HG02798 (cell line): Measurements from ENCODE around the gene GAL.

Experiments used
- ATAC-seq: cut with Tn5 transposase; IDR thresholded peaks from one replicate; pipeline ENCODE4 v1.9.1; 2021; ENCODE audit warnings: mild to moderate bottlenecking; ENCODE audit not compliant: unreplicated experiment, poor library complexity

Gene GAL

GRCh38 chr11:68678031-68678441, 6.3 kb upstream of the GAL start:
- ATAC-seq: no peak

- no peak for ATAC-seq
Measured at GRCh38 chr11:68680541-68681231, 3.7 kb upstream of the GAL start.

GRCh38 chr11:68682531-68682961, 1.8 kb upstream of the GAL start:
- no peak for ATAC-seq

- ATAC-seq: no peak
Measured at GRCh38 chr11:68683121-68683520, 1.2 kb upstream of the GAL start.

GRCh38 chr11:68683536-68684384, 584 bp upstream of the GAL start:
- no peak for ATAC-seq

GRCh38 chr11:68685656-68686380, 1.5 kb downstream of the GAL start:
- ATAC-seq: no peak

- no peak for ATAC-seq
Measured at GRCh38 chr11:68686486-68686885, 2.1 kb downstream of the GAL start.

GRCh38 chr11:68687311-68687710, 3.0 kb downstream of the GAL start:
- ATAC-seq: no peak

GRCh38 chr11:68687986-68688385, 3.6 kb downstream of the GAL start:
- ATAC-seq: no peak

- no peak for ATAC-seq
Measured at GRCh38 chr11:68688881-68689280, 4.5 kb downstream of the GAL start.

GRCh38 chr11:68689737-68690625, 5.6 kb downstream of the GAL start:
- ATAC-seq: no peak

- ATAC-seq: no peak
Measured at GRCh38 chr11:68690671-68691401, 6.5 kb downstream of the GAL start.

- ATAC-seq: no peak
Measured at GRCh38 chr11:68691402-68691784, 7.0 kb downstream of the GAL start.

- no peak for ATAC-seq
Measured at GRCh38 chr11:68692115-68692514, 7.8 kb downstream of the GAL start.

GRCh38 chr11:68692871-68693483, 8.6 kb downstream of the GAL start:
- no peak for ATAC-seq

GRCh38 chr11:68693484-68693882, 9.1 kb downstream of the GAL start:
- ATAC-seq: no peak

- no peak for ATAC-seq
Measured at GRCh38 chr11:68694431-68695297, 10.3 kb downstream of the GAL start.

GRCh38 chr11:68695531-68695930, 11.2 kb downstream of the GAL start:
- no peak for ATAC-seq
